NCI-H2227 treated with DMSO at 0.1 percent for 48 hours (cell line): Measurements from ENCODE around the gene ACP6.
"Not testable (repeated sequence)": the region's sequence is repeated elsewhere in the genome, so short reads cannot be mapped to it uniquely, and the experiment has no call there.

Source experiments
- DNase-seq: peaks from one replicate; lab custom pipeline; 2025; lab: John Stamatoyannopoulos, UW

Gene ACP6

DNA sequence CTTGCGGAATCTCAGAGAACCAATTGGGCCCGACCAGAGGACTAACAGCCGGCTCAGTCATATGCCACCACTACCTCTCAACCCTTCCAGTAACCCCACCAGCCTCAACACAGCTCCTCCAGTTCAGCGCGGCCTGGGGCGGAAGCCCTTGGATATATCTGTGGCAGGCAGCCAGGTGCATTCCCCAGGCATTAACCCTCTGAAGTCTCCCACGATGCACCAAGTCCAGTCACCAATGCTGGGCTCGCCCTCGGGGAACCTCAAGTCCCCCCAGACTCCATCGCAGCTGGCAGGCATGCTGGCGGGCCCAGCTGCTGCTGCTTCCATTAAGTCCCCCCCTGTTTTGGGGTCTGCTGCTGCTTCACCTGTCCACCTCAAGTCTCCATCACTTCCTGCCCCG, 49.8 kb downstream of the ACP6 start:
- no peak for DNase-seq

- no peak for DNase-seq
Observed at GRCh38 chr1:147619741-147620140, 50.6 kb downstream of the ACP6 start.

DNA sequence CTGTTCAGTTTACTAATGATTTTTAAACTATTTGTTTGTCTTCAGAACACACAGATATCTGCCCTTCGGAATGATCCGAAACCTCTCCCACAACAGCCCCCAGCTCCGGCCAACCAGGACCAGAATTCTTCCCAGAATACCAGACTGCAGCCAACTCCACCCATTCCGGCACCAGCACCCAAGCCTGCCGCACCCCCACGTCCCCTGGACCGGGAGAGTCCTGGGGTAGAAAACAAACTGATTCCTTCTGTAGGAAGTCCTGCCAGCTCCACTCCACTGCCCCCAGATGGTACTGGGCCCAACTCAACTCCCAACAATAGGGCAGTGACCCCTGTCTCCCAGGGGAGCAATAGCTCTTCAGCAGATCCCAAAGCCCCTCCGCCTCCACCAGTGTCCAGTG, 51.6 kb downstream of the ACP6 start:
- DNase-seq = no peak

DNA sequence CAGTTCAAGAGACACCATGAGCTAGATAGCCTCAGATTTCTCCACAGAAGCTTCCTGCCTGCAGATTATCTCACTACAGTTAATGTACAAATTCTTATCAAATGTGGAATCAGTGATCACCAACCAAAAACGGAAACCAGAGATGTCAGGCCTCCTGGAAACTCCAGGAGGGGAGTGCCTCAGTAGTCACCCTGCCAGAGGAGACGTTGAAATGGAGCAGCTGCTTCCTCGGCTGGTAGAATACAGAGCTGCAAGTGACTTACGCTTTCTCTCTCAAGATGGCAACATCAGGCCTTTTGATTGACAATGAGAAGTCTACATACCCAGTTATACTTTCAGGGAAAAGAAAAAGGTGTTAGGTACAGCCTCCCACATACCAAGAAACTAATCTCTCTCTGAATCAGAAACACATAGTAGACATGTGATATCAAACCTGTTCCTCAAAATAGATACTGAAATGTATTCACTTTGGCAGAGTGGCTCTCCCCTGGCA, 52.2 kb downstream of the ACP6 start:
- DNase-seq = no peak

GRCh38 chr1:147614966-147615365, 55.4 kb downstream of the ACP6 start:
- DNase-seq = not testable (repeated sequence)

DNA sequence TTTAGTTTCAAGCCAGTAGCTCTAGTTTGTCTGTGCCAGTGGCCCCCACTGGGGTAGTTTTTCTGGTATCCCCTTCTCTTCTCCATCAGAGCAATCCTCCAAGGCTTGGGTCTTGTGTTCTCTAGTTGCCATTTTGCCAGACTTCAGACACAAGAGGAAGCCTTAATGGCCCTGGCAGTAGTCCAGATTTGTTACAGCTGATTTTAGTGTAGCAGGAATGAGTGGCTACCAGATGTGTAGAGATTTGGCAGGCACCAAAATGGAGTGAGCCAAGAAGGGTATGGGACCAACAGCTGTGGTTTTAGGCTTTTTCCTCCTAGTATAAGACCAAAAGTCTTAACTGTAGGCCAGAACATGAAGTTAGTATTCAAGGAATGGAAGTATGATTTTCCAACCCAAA, 56.8 kb downstream of the ACP6 start:
- no peak for DNase-seq

DNA sequence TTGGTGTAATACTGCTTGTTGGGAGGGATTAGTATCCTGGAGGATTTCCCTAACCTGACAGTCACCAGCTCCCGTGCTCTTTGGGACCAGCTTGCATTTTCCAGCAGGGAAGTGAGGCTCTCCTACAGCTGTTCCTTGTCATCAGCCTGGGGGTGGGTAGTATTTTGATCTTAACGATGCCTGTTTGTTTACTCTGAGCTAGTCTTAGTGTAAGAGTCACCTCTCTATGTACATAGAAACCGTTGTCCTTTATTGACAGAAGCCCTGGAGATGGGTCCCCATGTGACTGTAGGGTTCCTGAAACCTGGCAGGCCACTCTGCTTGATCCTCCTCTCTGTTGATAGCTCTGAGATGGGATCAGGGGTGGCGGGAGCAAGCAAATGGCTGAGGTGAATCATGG, 58.0 kb downstream of the ACP6 start:
- no peak for DNase-seq

GRCh38 chr1:147611586-147611985, 58.7 kb downstream of the ACP6 start:
- no peak for DNase-seq

- no peak for DNase-seq
Observed at GRCh38 chr1:147611021-147611426, 59.3 kb downstream of the ACP6 start.

DNA sequence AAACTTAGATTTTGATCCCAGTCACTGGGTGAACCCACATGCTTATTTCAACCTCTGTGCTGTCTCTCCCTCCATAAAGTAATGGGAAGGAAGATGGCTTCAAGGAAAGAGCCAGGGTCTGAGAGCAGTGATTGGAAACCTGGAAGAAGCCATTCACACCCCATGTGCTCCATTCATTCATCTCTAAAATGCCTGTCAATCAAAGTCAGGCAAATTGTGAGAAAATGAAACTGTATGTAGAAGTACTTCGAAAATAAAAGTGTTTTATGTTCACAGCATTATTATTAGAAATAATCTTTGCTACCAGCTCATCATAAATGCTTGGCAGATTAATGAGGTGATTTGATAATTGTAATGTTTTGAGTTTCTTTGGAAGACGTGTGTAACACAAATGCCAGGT, 61.0 kb downstream of the ACP6 start:
- DNase-seq = no peak

DNA sequence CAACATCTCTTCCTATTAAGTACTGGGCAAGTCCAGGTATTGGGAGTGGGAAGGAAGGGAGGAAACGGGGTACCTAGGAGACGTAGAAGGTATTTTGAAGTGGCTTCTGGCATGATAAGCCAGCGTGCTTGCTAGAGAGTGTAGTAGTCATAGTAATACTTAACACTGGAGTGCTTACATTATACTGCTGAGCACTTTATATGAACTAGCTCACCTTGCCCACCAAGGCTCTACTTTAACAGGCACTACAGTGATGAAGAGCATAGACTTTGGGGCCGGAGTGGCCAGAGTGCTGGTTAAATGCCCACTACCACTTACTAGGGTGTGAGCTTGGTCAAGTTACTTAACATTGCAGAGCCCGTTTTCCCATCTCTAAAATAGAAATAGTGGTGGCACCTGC, 61.7 kb downstream of the ACP6 start:
- no peak for DNase-seq

DNA sequence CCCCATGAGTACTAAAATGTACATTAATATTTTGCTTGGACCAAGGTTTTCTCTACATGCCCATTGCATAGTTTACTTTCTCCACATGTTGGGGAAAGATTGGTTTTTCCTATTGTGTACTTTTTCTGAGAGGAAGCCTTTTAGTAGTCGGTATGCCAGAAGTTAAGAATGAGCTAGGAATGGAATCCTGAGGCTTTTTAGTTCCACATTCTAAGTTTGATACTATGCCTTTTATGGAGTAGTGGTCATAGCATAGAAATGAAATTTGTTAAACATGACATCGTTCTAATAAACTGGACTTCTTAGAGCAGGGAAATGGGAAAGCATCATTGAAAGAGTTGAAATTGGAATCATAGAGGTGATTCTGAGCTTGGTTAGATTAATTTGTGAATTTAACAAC, 64.7 kb downstream of the ACP6 start:
- DNase-seq = no peak

GRCh38 chr1:147603986-147604385, 66.3 kb downstream of the ACP6 start:
- DNase-seq = no peak

GRCh38 chr1:147600119-147601111, 69.9 kb downstream of the ACP6 start:
- peak; percentile 32 for DNase-seq

GRCh38 chr1:147599362-147600118, 70.8 kb downstream of the ACP6 start:
- DNase-seq = peak; percentile 95

- DNase-seq = peak; percentile 46
Observed at GRCh38 chr1:147598621-147599361, 71.5 kb downstream of the ACP6 start.

GRCh38 chr1:147597010-147597409, 73.3 kb downstream of the ACP6 start:
- no peak for DNase-seq
